HCT116 (cell line): ENCODE measurements around the gene SMG6. TPM values are rescaled to one million over a fixed set of nuclear protein-coding genes. Genes with fewer than 3 reads are reported as not detected.

Experiments
- ATAC-seq: fragments of 200-7000 bp; cut with Tn5 transposase; 2 replicates; pipeline ENCODE4 v1.9.1; 2020; ENCODE audit warnings: mild to moderate bottlenecking, moderate library complexity
- BruUV-seq: library from RNA; stranded (reverse); fragments of 400-500 nt; replicated peaks from 2 replicates; lab custom pipeline; 2021; lab: Mats Ljungman, UMichigan
- CTCF ChIA-PET: fragments of 300-600 bp; sonication (Branson Sonifier 250); formaldehyde crosslinking; loops from one replicate; lab custom pipeline; 2021; ENCODE audit warnings: antibody characterized with exemption; lab: Charles Lee
- POLR2A ChIA-PET: fragments of 300-600, 350-600 bp; sonication (Branson Sonifier 250); formaldehyde crosslinking; loops from one replicate; lab custom pipeline; 2021; ENCODE audit warnings: antibody characterized with exemption; lab: Charles Lee
- RAD21 ChIA-PET, 2 experiments: fragments of 300-600 bp; sonication (Branson Sonifier 250); formaldehyde crosslinking; loops; one replicate each; lab custom pipeline; 2023; ENCODE audit warnings: low total read pairs in 2 of 2; ENCODE audit not compliant: uncharacterized antibody in 2 of 2, unreplicated experiment in 2 of 2, low non-redundant PET in 1 of 2; lab: Charles Lee
- DNase-seq: peaks from one replicate; pipeline ENCODE4 v3.0.0-alpha.2; 2010; ENCODE audit warnings: low read depth, low spot score
- H2AFZ ChIP-seq: fragments of 200-600 bp; shearing (Covaris generic), sonication (generic); 2 replicates; pipeline ENCODE4 v1.6.1; 2017; ENCODE audit warnings: low read depth, mixed run types, mixed read lengths, antibody characterized with exemption, low read length; ENCODE audit not compliant: poor library complexity, severe bottlenecking
- H3K27ac ChIP-seq: 2 replicates; pipeline ENCODE4 v1.5.1; 2012; ENCODE audit warnings: low read depth, low read length
- H3K27me3 ChIP-seq: fragments of 200-600 bp; sonication (generic); 2 replicates; pipeline ENCODE4 v1.6.1; 2016; ENCODE audit warnings: mixed run types, low read length, mixed read lengths; ENCODE audit not compliant: insufficient read depth
- H3K36me3 ChIP-seq, 2 experiments: fragments of 200-500 bp in 1 of 2; fragments of 200-600 bp in 1 of 2; sonication (Bioruptor generic) in 1 of 2; sonication (generic) in 1 of 2; 2 replicates each; pipeline versions ENCODE4 v1.5.1 to v1.6.1; 2014 to 2016; ENCODE audit warnings: low read length in 2 of 2, inconsistent platforms in 1 of 2, mixed read lengths in 1 of 2, mixed run types in 1 of 2; ENCODE audit not compliant: insufficient read depth in 2 of 2, control insufficient read depth in 1 of 2
- H3K4me1 ChIP-seq, 2 experiments: fragments of 200-600 bp in 1 of 2; sonication (generic) in 1 of 2; 2 replicates each; pipeline versions ENCODE4 v1.5.1 to v1.6.1; 2012 to 2017; ENCODE audit warnings: low read length in 2 of 2, inconsistent platforms in 1 of 2, mild to moderate bottlenecking in 1 of 2, mixed read lengths in 1 of 2, mixed run types in 1 of 2, moderate library complexity in 1 of 2; ENCODE audit not compliant: insufficient read depth in 2 of 2, control insufficient read depth in 1 of 2
- H3K4me2 ChIP-seq: fragments of 200-600 bp; sonication (generic); 2 replicates; pipeline ENCODE4 v1.6.1; 2017; ENCODE audit warnings: mixed run types, low read length, mixed read lengths
- H3K4me3 ChIP-seq, 2 experiments: fragments of 200-600 bp in 1 of 2; sonication (generic) in 1 of 2; replicated peaks in 1 of 2; 2 replicates each; pipeline ENCODE4 v1.5.1; 2011 to 2016; ENCODE audit warnings: low read length in 2 of 2, control low read depth in 1 of 2, low read depth in 1 of 2, mild to moderate bottlenecking in 1 of 2, mixed read lengths in 1 of 2, mixed run types in 1 of 2
- H3K79me2 ChIP-seq: fragments of 200-600 bp; sonication (generic); 2 replicates; pipeline ENCODE4 v1.6.1; 2017; ENCODE audit warnings: mild to moderate bottlenecking, mixed run types, low read length, moderate library complexity, mixed read lengths; ENCODE audit not compliant: insufficient read depth
- H3K9ac ChIP-seq: fragments of 200-600 bp; sonication (generic); 2 replicates; pipeline ENCODE4 v1.6.1; 2016; ENCODE audit warnings: low read length, mixed read lengths
- H3K9me2 ChIP-seq: fragments of 200-600 bp; sonication (generic), shearing (Covaris generic); 2 replicates; pipeline ENCODE4 v1.6.1; 2017; ENCODE audit warnings: mixed run types, mild to moderate bottlenecking, moderate library complexity; ENCODE audit not compliant: insufficient read depth
- H3K9me3 ChIP-seq, 2 experiments: fragments of 200-500 bp in 1 of 2; fragments of 200-600 bp in 1 of 2; sonication (Bioruptor generic) in 1 of 2; sonication (generic) in 1 of 2; 2 replicates each; pipeline ENCODE4 v1.6.1; 2014 to 2017; ENCODE audit warnings: low read length in 2 of 2, mixed read lengths in 2 of 2, inconsistent platforms in 1 of 2, low read depth in 1 of 2, mild to moderate bottlenecking in 1 of 2, mixed run types in 1 of 2, moderate library complexity in 1 of 2; ENCODE audit not compliant: control insufficient read depth in 1 of 2, insufficient read depth in 1 of 2
- H4K20me1 ChIP-seq: fragments of 200-600 bp; sonication (generic), shearing (Covaris generic); 2 replicates; pipeline ENCODE4 v1.6.1; 2017; ENCODE audit warnings: mixed run types, mild to moderate bottlenecking, moderate library complexity; ENCODE audit not compliant: insufficient read depth
- CTCF ChIP-seq, 3 experiments: fragments of 200-600 bp in 1 of 3; sonication (generic) in 1 of 3; IDR thresholded peaks in 2 of 3; conservative IDR thresholded peaks in 1 of 3; 2 replicates each; pipeline ENCODE4 v1.5.1; 2012 to 2017; ENCODE audit warnings: low read depth in 2 of 3, low read length in 2 of 3, antibody characterized with exemption in 1 of 3, borderline replicate concordance in 1 of 3, control low read depth in 1 of 3, mild to moderate bottlenecking in 1 of 3, mixed read lengths in 1 of 3, mixed run types in 1 of 3, moderate library complexity in 1 of 3; ENCODE audit not compliant: insufficient read depth in 1 of 3
- ELF1 ChIP-seq: IDR thresholded peaks from 2 replicates; pipeline ENCODE4 v1.6.1; 2012; ENCODE audit warnings: low read depth, borderline replicate concordance
- EZH2 ChIP-seq: fragments of 200-600 bp; sonication (generic); IDR thresholded peaks from 2 replicates; pipeline ENCODE4 v1.6.1; 2017; ENCODE audit warnings: antibody characterized with exemption, mixed run types
- EZH2phosphoT487 ChIP-seq: fragments of 200-600 bp; IDR thresholded peaks from 2 replicates; pipeline ENCODE4 v1.6.1; 2018; ENCODE audit warnings: antibody characterized with exemption, borderline replicate concordance
- FOSL1 ChIP-seq: IDR thresholded peaks from 2 replicates; pipeline ENCODE4 v1.6.1; 2012; ENCODE audit warnings: low read depth
- POLR2AphosphoS5 ChIP-seq: IDR thresholded peaks from 2 replicates; pipeline ENCODE4 v1.6.1; 2011; ENCODE audit warnings: mild to moderate bottlenecking, low read depth, low read length, moderate library complexity
- RAD21 ChIP-seq: IDR thresholded peaks from 2 replicates; pipeline ENCODE4 v1.6.1; 2012; ENCODE audit warnings: low read depth, mild to moderate bottlenecking
- SP1 ChIP-seq: IDR thresholded peaks from 2 replicates; pipeline ENCODE4 v1.6.1; 2012; ENCODE audit warnings: low read depth
- TCF7L2 ChIP-seq: IDR thresholded peaks from 2 replicates; pipeline ENCODE4 v1.7.0; 2011; ENCODE audit warnings: borderline replicate concordance, inconsistent platforms; ENCODE audit not compliant: insufficient read depth, insufficient read length; ENCODE audit errors: extremely low read depth
- intact Hi-C: fragments of 100-400 bp; cut with micrococcal nuclease; formaldehyde crosslinking; loops from 2 replicates; pipeline ENCODE4 v1.10.0; 2022
- total RNA-seq: library from RNA; stranded (reverse); gene quantifications from one replicate; pipeline ENCODE4 v1.2.1, GENCODE V29; 2021; ENCODE audit not compliant: unreplicated experiment
- TF ChIP-seq, protein P1 (sequence below): IDR thresholded peaks from 2 replicates; pipeline ENCODE4 v1.6.1; 2012

SMG6 gene
- total RNA-seq, 1 experiment from 2014 or later: 23.1 TPM

GRCh38 chr17:2279707-2280106 is 23.9 kb downstream of the SMG6 start:
- Histone ChIP-seq H3K9ac (no peak overlapping the region), H3K4me3 (no peak overlapping the region), H3K9me2 (no peaks in the 10 kb centered on the region), H3K36me3 (peaks cover 23% of the 10 kb centered on the region in 2 experiments; a peak in 3 of 4 replicates), H4K20me1 (no peaks in the 10 kb centered on the region), H3K27me3 (no peaks in the 10 kb centered on the region), H3K27ac (no peak overlapping the region), H2AFZ (no peak overlapping the region), H3K4me2 (no peak overlapping the region), H3K4me1 (no peaks in the 10 kb centered on the region), H3K9me3 (no peaks in the 10 kb centered on the region), H3K79me2 (no peaks in the 10 kb centered on the region)
- ATAC-seq (no peak), DNase-seq (no peak)
- no peak for TF ChIP-seq SP1
- TF ChIP-seq CTCF (IDR thresholded peaks at IDR 0.05 in 2 of 3, conservative IDR thresholded peaks at IDR 0.05 in 1 of 3; ENCODE audit: borderline replicate concordance in 1 of 3, insufficient read depth in 1 of 3, low read depth in 2 of 3, low read length in 2 of 3): no peak
- TF ChIP-seq FOSL1: no peak
- TF ChIP-seq ELF1: no peak
- no peak for TF ChIP-seq POLR2AphosphoS5
- TF ChIP-seq RAD21: no peak
- no peak for TF ChIP-seq EZH2
- no peak for TF ChIP-seq TCF7L2
- TF ChIP-seq, protein P1, sequence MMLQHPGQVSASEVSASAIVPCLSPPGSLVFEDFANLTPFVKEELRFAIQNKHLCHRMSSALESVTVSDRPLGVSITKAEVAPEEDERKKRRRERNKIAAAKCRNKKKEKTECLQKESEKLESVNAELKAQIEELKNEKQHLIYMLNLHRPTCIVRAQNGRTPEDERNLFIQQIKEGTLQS: no peak
- TF ChIP-seq EZH2phosphoT487: no peak
- ChIA-PET POLR2A (no interaction called here), RAD21 (no interaction called here), CTCF (no interaction called here)
- no TSS peak for BruUV-seq
- intact Hi-C loops: no loop called here
